H1 (cell line): Measurements from ENCODE around the gene AGBL4. TPM values are rescaled to one million over a fixed set of nuclear protein-coding genes. Genes with fewer than 3 reads are reported as not detected.

Experiments used
- CTCF ChIA-PET: fragments of 300-600 bp; sonication (Branson Sonifier 250); formaldehyde crosslinking; loops from one replicate; lab custom pipeline; 2021; ENCODE audit not compliant: partially characterized antibody; lab: Charles Lee
- POLR2A ChIA-PET: fragments of 300-600 bp; sonication (Branson Sonifier 250); formaldehyde crosslinking; loops from one replicate; lab custom pipeline; 2021; ENCODE audit warnings: inconsistent platforms; ENCODE audit not compliant: partially characterized antibody; lab: Charles Lee
- DNase-seq, 2 experiments: peaks; one replicate each; pipeline versions ENCODE4 v3.0.0 to v3.0.0-alpha.2; 2010 to 2022; ENCODE audit warnings: low spot score in 2 of 2, low read depth in 1 of 2, mixed read lengths in 1 of 2
- FAIRE-seq: peaks from 2 replicates; lab custom pipeline; 2011; peaks lifted over from hg19 to GRCh38; lab: Jason Lieb, UNC
- H2AFZ ChIP-seq: 2 replicates; pipeline ENCODE4 v1.8.1; 2012; ENCODE audit warnings: low read length, inconsistent platforms
- H2AK5ac ChIP-seq: 2 replicates; pipeline ENCODE4 v1.6.1; 2013; ENCODE audit warnings: low read depth, low read length
- H2BK120ac ChIP-seq: replicated peaks from 2 replicates; pipeline ENCODE3; 2013; ENCODE audit warnings: low read depth, low read length, inconsistent platforms
- H2BK12ac ChIP-seq: 2 replicates; pipeline ENCODE4 v1.6.1; 2013; ENCODE audit warnings: low read depth, low read length
- H2BK15ac ChIP-seq: 2 replicates; pipeline ENCODE4 v1.6.1; 2013; ENCODE audit warnings: low read length
- H2BK20ac ChIP-seq: 2 replicates; pipeline ENCODE4 v1.6.1; 2013; ENCODE audit warnings: low read length
- H2BK5ac ChIP-seq: 2 replicates; pipeline ENCODE4 v1.6.1; 2013; ENCODE audit warnings: low read depth, low read length
- H3K14ac ChIP-seq: 2 replicates; pipeline ENCODE4 v1.6.1; 2013; ENCODE audit warnings: inconsistent platforms; ENCODE audit not compliant: insufficient read length
- H3K18ac ChIP-seq: 2 replicates; pipeline ENCODE4 v1.6.1; 2013; ENCODE audit warnings: low read length; ENCODE audit errors: extremely low read depth
- H3K23ac ChIP-seq: 2 replicates; pipeline ENCODE4 v1.6.1; 2013; ENCODE audit warnings: inconsistent platforms; ENCODE audit not compliant: insufficient read length
- H3K23me2 ChIP-seq: 2 replicates; pipeline ENCODE4 v1.6.1; 2013; ENCODE audit warnings: low read depth, low read length
- H3K27ac ChIP-seq: 2 replicates; pipeline ENCODE4 v1.6.1; 2011; ENCODE audit warnings: low read depth, low read length, inconsistent platforms
- H3K27me3 ChIP-seq, 4 experiments: replicated peaks in 1 of 4; 1 replicate in 1 of 4; 2 replicates in 3 of 4; pipeline versions ENCODE4 v1.6.1 to v1.8.1; 2011 to 2013; ENCODE audit warnings: low read length in 3 of 4, mild to moderate bottlenecking in 3 of 4, inconsistent platforms in 2 of 4, mixed read lengths in 2 of 4, moderate library complexity in 1 of 4; ENCODE audit not compliant: control insufficient read depth in 3 of 4, insufficient read depth in 3 of 4; ENCODE audit errors: extremely low read depth in 1 of 4
- H3K36me3 ChIP-seq, 4 experiments: 2 replicates each; pipeline versions ENCODE4 v1.6.1 to v1.8.1; 2011 to 2013; ENCODE audit warnings: mild to moderate bottlenecking in 4 of 4, low read length in 3 of 4, moderate library complexity in 2 of 4, control low read depth in 1 of 4, inconsistent platforms in 1 of 4; ENCODE audit not compliant: insufficient read depth in 4 of 4, control insufficient read depth in 2 of 4
- H3K4ac ChIP-seq: replicated peaks from 2 replicates; pipeline ENCODE3; 2013; ENCODE audit warnings: low read length, low read depth, mixed read lengths, inconsistent platforms; ENCODE audit not compliant: insufficient read length
- H3K4me1 ChIP-seq, 4 experiments: replicated peaks in 1 of 4; 1 replicate in 1 of 4; 2 replicates in 3 of 4; pipeline versions ENCODE4 v1.6.1 to v1.8.1; 2011 to 2013; ENCODE audit warnings: low read length in 3 of 4, inconsistent platforms in 2 of 4, mixed read lengths in 1 of 4; ENCODE audit not compliant: insufficient read depth in 4 of 4, control insufficient read depth in 3 of 4
- H3K4me2 ChIP-seq, 2 experiments: 2 replicates each; pipeline versions ENCODE4 v1.6.1 to v1.8.1; 2011 to 2013; ENCODE audit warnings: low read depth in 2 of 2, low read length in 2 of 2, control low read depth in 1 of 2, inconsistent platforms in 1 of 2, mild to moderate bottlenecking in 1 of 2; ENCODE audit not compliant: insufficient read depth in 1 of 2
- H3K4me3 ChIP-seq, 4 experiments: fragments of 200-600, 300-600 bp in 1 of 4; sonication (generic), shearing (Covaris generic), sonication (Bioruptor Twin) in 1 of 4; 2 replicates each; pipeline versions ENCODE4 v1.5.1 to v1.8.1; 2011 to 2016; ENCODE audit warnings: low read length in 4 of 4, low read depth in 3 of 4, control low read depth in 2 of 4, inconsistent platforms in 2 of 4, mild to moderate bottlenecking in 2 of 4, mixed read lengths in 1 of 4, moderate library complexity in 1 of 4; ENCODE audit not compliant: insufficient read depth in 2 of 4; ENCODE audit errors: extremely low read depth in 1 of 4
- H3K56ac ChIP-seq: replicated peaks from 2 replicates; pipeline ENCODE3; 2013; ENCODE audit warnings: low read depth, mild to moderate bottlenecking, mixed read lengths, low read length, inconsistent platforms; ENCODE audit not compliant: insufficient read length
- H3K79me1 ChIP-seq: 2 replicates; pipeline ENCODE4 v1.6.1; 2013; ENCODE audit warnings: low read depth, low read length, control low read depth
- H3K79me2 ChIP-seq, 2 experiments: 2 replicates each; pipeline versions ENCODE4 v1.6.1 to v1.8.1; 2012 to 2013; ENCODE audit warnings: low read length in 2 of 2, mild to moderate bottlenecking in 2 of 2, inconsistent platforms in 1 of 2; ENCODE audit not compliant: insufficient read depth in 2 of 2, control insufficient read depth in 1 of 2
- H3K9ac ChIP-seq, 4 experiments: replicated peaks in 1 of 4; 1 replicate in 1 of 4; 2 replicates in 3 of 4; pipeline versions ENCODE4 v1.6.1 to v1.8.1; 2011 to 2013; ENCODE audit warnings: low read depth in 3 of 4, low read length in 3 of 4, control low read depth in 2 of 4, mild to moderate bottlenecking in 2 of 4, moderate library complexity in 2 of 4, inconsistent platforms in 1 of 4; ENCODE audit errors: extremely low read depth in 1 of 4
- H3K9me3 ChIP-seq, 2 experiments: 2 replicates each; pipeline versions ENCODE4 v1.6.1 to v1.8.1; 2012 to 2013; ENCODE audit warnings: mild to moderate bottlenecking in 2 of 2, moderate library complexity in 2 of 2, control low read depth in 1 of 2, inconsistent platforms in 1 of 2, low read depth in 1 of 2, low read length in 1 of 2, mixed read lengths in 1 of 2; ENCODE audit not compliant: insufficient read depth in 2 of 2
- H4K20me1 ChIP-seq, 2 experiments: replicated peaks in 1 of 2; 2 replicates each; pipeline versions ENCODE3 to v1.8.1; 2011 to 2013; ENCODE audit warnings: inconsistent platforms in 2 of 2, low read length in 2 of 2, mild to moderate bottlenecking in 1 of 2; ENCODE audit not compliant: insufficient read depth in 2 of 2, control insufficient read depth in 1 of 2
- H4K5ac ChIP-seq: 2 replicates; pipeline ENCODE4 v1.6.1; 2013; ENCODE audit warnings: low read length, low read depth, mixed read lengths, inconsistent platforms; ENCODE audit not compliant: insufficient read length
- H4K8ac ChIP-seq: 2 replicates; pipeline ENCODE4 v1.8.0; 2013; ENCODE audit warnings: mild to moderate bottlenecking, moderate library complexity, low read length, inconsistent platforms; ENCODE audit not compliant: insufficient read depth; ENCODE audit errors: extremely low read depth
- H4K91ac ChIP-seq: replicated peaks from 2 replicates; pipeline ENCODE3; 2013; ENCODE audit warnings: low read length, mixed read lengths, inconsistent platforms; ENCODE audit not compliant: insufficient read length
- BRCA1 ChIP-seq: IDR thresholded peaks from 2 replicates; pipeline ENCODE4 v1.6.1; 2012; ENCODE audit warnings: low read depth, low read length, improper control_type of control experiment
- EZH2 ChIP-seq: fragments of 200-600 bp; sonication (generic); IDR thresholded peaks from 2 replicates; pipeline ENCODE4 v1.7.1; 2012; ENCODE audit warnings: low read depth, mild to moderate bottlenecking, moderate library complexity, low read length, inconsistent platforms; ENCODE audit not compliant: severe bottlenecking
- JUND ChIP-seq: IDR thresholded peaks from 2 replicates; pipeline ENCODE4 v1.6.1; 2011; ENCODE audit warnings: mild to moderate bottlenecking, improper control_type of control experiment, low read length
- POLR2AphosphoS5 ChIP-seq: IDR thresholded peaks from 2 replicates; pipeline ENCODE4 v1.6.1; 2011; ENCODE audit warnings: low read depth, low read length
- WGBS, 2 experiments: shearing (Covaris generic) in 1 of 2; methylation state at CpG; one replicate each; pipeline versions ENCODE4 v1.1.6 to v1.1.7; 2013 to 2015; ENCODE audit warnings: low lambda C conversion rate in 2 of 2, mixed read lengths in 2 of 2, inconsistent platforms in 1 of 2, low coverage in 1 of 2, missing lambda C conversion rate in 1 of 2; ENCODE audit not compliant: insufficient replicate concordance in 2 of 2, insufficient coverage in 1 of 2, insufficient read length in 1 of 2; ENCODE audit errors: extremely low coverage in 1 of 2, missing lambda C conversion rate in 1 of 2; 5-methylcytosine and 5-hydroxymethylcytosine counted together
- polyA plus RNA-seq, 7 experiments: library from polyadenylated mRNA; depleted of rRNA in 3 of 7; stranded (reverse) in 5 of 7; unstranded in 2 of 7; fragments of >200 nt in 5 of 7; fragments of 200-250 nt in 2 of 7; gene quantifications; 1 replicate in 5 of 7; 2 replicates in 1 of 7; 4 replicates in 1 of 7; pipeline versions ENCODE4 v1.2.1 to v1.2.3, GENCODE V29; 2011 to 2013; ENCODE audit warnings: missing spikeins in 2 of 7, mixed read lengths in 2 of 7
- total RNA-seq: library from RNA; stranded (reverse); fragmentation: NEBNext Ultra II Directional; extraction: Animal tissue kit (Norgen Biotek cat#: 25700); gene quantifications from 2 replicates; pipeline ENCODE4 v1.2.1, GENCODE V29; 2021
- TF ChIP-seq, protein P1 (sequence below): IDR thresholded peaks from 2 replicates; pipeline ENCODE4 v1.6.1; 2012; ENCODE audit warnings: inconsistent platforms
- TF ChIP-seq, protein P2 (sequence below): IDR thresholded peaks from 2 replicates; pipeline ENCODE4 v1.6.1; 2012; ENCODE audit warnings: inconsistent platforms

The AGBL4 gene
- total and polyA plus RNA-seq, 2 of the 8 experiments (the other 6 are each of a cell fraction or from before 2014, with no cell fraction given) = 0.41 to 0.45 TPM

DNA sequence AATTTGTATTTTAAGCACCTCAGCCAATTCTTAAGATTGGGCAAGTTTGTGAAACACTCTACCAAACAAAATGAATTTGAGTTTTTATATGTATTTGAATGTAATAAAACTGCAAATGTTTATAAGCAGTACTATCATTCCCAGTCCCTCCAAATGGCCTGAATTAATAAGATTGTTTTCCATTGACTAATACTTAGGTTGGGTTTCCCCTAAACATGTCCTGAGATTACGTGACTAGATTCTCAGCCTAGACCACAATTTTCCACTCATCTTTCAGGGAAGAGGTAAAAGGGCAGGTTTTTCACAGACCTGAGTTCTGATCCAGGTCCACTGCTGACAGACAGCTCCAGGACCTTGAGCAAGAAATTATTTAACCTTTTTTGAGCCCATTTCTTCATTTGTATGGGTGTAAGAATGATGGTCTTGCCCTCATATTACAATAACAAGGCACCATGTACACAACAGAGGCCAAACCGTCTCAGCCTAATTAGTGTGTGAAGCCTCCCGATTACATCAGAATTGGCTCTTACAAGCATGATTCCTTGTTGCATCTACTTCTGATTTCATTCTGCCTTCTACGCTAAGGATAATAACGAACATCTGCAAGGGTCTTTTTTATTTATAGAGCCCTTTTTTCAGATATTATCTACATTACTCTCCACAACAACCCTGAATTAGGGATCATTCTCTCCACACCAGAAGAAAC is 1298.3 kb downstream of the AGBL4 start:
- Histone ChIP-seq H2AK5ac (no peak overlapping the region), H3K23ac (no peak overlapping the region), H4K5ac (no peak overlapping the region), H3K27ac (no peak overlapping the region), H4K8ac (no peak overlapping the region), H3K14ac (no peak overlapping the region), H3K4me2 (no peak overlapping the region), H4K20me1 (no peaks in the 10 kb centered on the region), H3K27me3 (no peaks in the 10 kb centered on the region), H3K4me1 (no peaks in the 10 kb centered on the region), H3K18ac (no peak overlapping the region), H2BK5ac (no peak overlapping the region), H2BK12ac (no peak overlapping the region), H3K23me2 (no peaks in the 10 kb centered on the region), H3K4ac (no peak overlapping the region), H3K9me3 (no peaks in the 10 kb centered on the region), H2BK15ac (no peak overlapping the region), H2AFZ (no peak overlapping the region), H3K9ac (no peak overlapping the region), H3K36me3 (no peaks in the 10 kb centered on the region; a peak in 2 of 8 replicates), H3K79me2 (no peaks in the 10 kb centered on the region), H4K91ac (no peak overlapping the region), H3K4me3 (no peak overlapping the region)
- POLR2A ChIA-PET = no interaction called here
- FAIRE-seq = no peak
- TF ChIP-seq JUND (no peak), POLR2AphosphoS5 (no peak), BRCA1 (no peak), EZH2 (no peak)
- TF ChIP-seq, protein P1, sequence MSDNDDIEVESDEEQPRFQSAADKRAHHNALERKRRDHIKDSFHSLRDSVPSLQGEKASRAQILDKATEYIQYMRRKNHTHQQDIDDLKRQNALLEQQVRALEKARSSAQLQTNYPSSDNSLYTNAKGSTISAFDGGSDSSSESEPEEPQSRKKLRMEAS = no peak
- TF ChIP-seq, protein P2, sequence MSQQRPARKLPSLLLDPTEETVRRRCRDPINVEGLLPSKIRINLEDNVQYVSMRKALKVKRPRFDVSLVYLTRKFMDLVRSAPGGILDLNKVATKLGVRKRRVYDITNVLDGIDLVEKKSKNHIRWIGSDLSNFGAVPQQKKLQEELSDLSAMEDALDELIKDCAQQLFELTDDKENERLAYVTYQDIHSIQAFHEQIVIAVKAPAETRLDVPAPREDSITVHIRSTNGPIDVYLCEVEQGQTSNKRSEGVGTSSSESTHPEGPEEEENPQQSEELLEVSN = no peak
- TF ChIP-seq, all 59 proteins: peak for 0
- Histone ChIP-seq H3K56ac (no peak overlapping the region), H2BK120ac (no peak overlapping the region), H2BK20ac (no peak overlapping the region), H3K79me1 (no peaks in the 10 kb centered on the region; the same call in 1 of the 2 replicates)
- no peak for DNase-seq
- CTCF ChIA-PET = no interaction called here
- 91% methylated on average over 5 of the region's 5 CpGs; no CpG with 5 or more reads in 1 of the 2 experiments for WGBS, 2 experiments
